B cell (primary cell): ENCODE results near the gene LLCFC1.

ENCODE experiments used
- CTCF ChIP-seq: fragments of 200-600 bp; IDR thresholded peaks from one replicate; pipeline ENCODE4 v1.8.0; 2022; ENCODE audit warnings: antibody characterized with exemption, mild to moderate bottlenecking
- EZH2 ChIP-seq: IDR thresholded peaks from 2 replicates; pipeline ENCODE4 v1.6.1; 2012; ENCODE audit warnings: borderline replicate concordance, low read depth, mild to moderate bottlenecking, moderate library complexity, low read length; ENCODE audit not compliant: insufficient read depth, poor library complexity, severe bottlenecking

GRCh38 chr7:142894112-142894984, 44.9 kb upstream of the LLCFC1 start:
- TF ChIP-seq CTCF (no peak), EZH2 (no peak)
